CD4-positive, alpha-beta T cell treated with Interleukin-17A for 1 hour (primary cell): ENCODE data around the gene SPAG9.
"Not testable (repeated sequence)": the region's sequence is repeated elsewhere in the genome, so short reads cannot be mapped to it uniquely, and the experiment has no call there.

Source experiments
- DNase-seq: peaks from one replicate; pipeline ENCODE4 v3.0.0-alpha.2; 2020

SPAG9 gene

GRCh38 chr17:51087072-51087757 is 33.5 kb downstream of the SPAG9 start:
- DNase-seq, result no peak

- DNase-seq, result no peak
These were observed 35.4 kb downstream of the SPAG9 start for GRCh38 chr17:51085150-51085805.

- no peak for DNase-seq
These were observed 36.7 kb downstream of the SPAG9 start for GRCh38 chr17:51083981-51084380.

GRCh38 chr17:51083364-51083763 is 37.3 kb downstream of the SPAG9 start:
- DNase-seq, result not testable (repeated sequence)

- DNase-seq, result no peak
These were observed 41.6 kb downstream of the SPAG9 start for GRCh38 chr17:51079049-51079448.

- no peak for DNase-seq
These were observed 42.6 kb downstream of the SPAG9 start for GRCh38 chr17:51078009-51078592.

- no peak for DNase-seq
These were observed 43.8 kb downstream of the SPAG9 start for GRCh38 chr17:51076821-51077220.

- DNase-seq, result no peak
These were observed 49.1 kb downstream of the SPAG9 start for GRCh38 chr17:51071556-51071955.

- DNase-seq, result no peak
These were observed 55.2 kb downstream of the SPAG9 start for GRCh38 chr17:51065466-51065865.

GRCh38 chr17:51064061-51064735 is 56.5 kb downstream of the SPAG9 start:
- DNase-seq, result no peak

- no peak for DNase-seq
These were observed 60.3 kb downstream of the SPAG9 start for GRCh38 chr17:51060396-51060795.

- no peak for DNase-seq
These were observed 60.9 kb downstream of the SPAG9 start for GRCh38 chr17:51059781-51060180.

GRCh38 chr17:51057534-51057933 is 63.1 kb downstream of the SPAG9 start:
- no peak for DNase-seq

GRCh38 chr17:51056813-51057510 is 63.7 kb downstream of the SPAG9 start:
- peak; percentile 69 for DNase-seq

GRCh38 chr17:51054748-51055147 is 65.9 kb downstream of the SPAG9 start:
- no peak for DNase-seq

- no peak for DNase-seq
These were observed 68.4 kb downstream of the SPAG9 start for GRCh38 chr17:51052235-51052634.

GRCh38 chr17:51050291-51051033 is 70.2 kb downstream of the SPAG9 start:
- DNase-seq, result no peak

GRCh38 chr17:51046514-51047384 is 73.9 kb downstream of the SPAG9 start:
- DNase-seq, result no peak

GRCh38 chr17:51046046-51046445 is 74.6 kb downstream of the SPAG9 start:
- DNase-seq, result no peak

- no peak for DNase-seq
These were observed 75.0 kb downstream of the SPAG9 start for GRCh38 chr17:51045621-51046020.

GRCh38 chr17:51044976-51045375 is 75.7 kb downstream of the SPAG9 start:
- DNase-seq, result no peak
